Measurements from ENCODE around the gene TMUB1.

The TMUB1 gene, protein sequence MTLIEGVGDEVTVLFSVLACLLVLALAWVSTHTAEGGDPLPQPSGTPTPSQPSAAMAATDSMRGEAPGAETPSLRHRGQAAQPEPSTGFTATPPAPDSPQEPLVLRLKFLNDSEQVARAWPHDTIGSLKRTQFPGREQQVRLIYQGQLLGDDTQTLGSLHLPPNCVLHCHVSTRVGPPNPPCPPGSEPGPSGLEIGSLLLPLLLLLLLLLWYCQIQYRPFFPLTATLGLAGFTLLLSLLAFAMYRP

DNA sequence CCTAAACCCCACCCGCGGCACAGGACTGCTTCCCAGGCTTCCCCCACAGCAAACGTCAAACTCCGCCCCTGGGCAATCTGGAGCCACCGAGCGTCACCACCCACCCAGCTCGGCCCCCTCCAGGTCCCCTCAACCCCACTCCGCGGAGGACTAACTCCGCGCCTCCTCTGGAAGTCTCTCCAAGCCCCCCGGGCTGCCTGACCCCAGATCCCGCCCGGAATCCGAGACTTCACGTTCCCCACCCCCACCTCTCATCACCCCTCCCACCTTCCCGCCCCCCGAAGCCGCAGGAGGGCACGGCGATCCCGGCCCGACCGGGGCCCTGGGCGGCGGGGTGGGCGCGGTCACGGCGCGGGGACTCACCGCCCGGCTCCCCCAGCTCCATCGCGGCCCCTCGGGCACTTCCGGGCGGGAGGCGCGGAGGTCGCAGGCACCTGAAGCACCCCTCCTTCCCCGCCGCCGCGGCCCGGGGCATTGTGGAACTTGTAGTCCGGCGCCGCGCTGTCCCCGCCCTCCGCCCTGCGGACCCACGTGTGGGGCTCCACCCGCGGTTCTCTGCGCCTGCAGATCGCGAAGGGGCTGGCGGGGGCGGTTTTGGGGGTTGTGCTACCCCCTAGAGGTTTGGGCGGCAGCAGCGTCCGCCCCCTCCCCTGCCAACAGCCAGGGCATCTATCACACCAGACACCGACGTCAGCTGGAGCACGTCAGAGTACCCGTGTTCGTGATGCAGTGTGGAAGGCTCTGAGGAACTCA, at the start of gene TMUB1:
TSS of gene TMUB1 (minus strand) at position 423 of the 753 bp plus-strand sequence. CDS start 930 bp downstream, outside the sequence.
- H3K9me3 ChIP-seq (ENCODE audit: insufficient read depth, low read length, severe bottlenecking), result no peaks in the 10 kb centered on the region
- TF ChIP-seq EZH2 (IDR thresholded peaks at IDR 0.05; ENCODE audit: borderline replicate concordance, low read depth, low read length, severe bottlenecking), result no peak
- TF ChIP-seq, protein P1, sequence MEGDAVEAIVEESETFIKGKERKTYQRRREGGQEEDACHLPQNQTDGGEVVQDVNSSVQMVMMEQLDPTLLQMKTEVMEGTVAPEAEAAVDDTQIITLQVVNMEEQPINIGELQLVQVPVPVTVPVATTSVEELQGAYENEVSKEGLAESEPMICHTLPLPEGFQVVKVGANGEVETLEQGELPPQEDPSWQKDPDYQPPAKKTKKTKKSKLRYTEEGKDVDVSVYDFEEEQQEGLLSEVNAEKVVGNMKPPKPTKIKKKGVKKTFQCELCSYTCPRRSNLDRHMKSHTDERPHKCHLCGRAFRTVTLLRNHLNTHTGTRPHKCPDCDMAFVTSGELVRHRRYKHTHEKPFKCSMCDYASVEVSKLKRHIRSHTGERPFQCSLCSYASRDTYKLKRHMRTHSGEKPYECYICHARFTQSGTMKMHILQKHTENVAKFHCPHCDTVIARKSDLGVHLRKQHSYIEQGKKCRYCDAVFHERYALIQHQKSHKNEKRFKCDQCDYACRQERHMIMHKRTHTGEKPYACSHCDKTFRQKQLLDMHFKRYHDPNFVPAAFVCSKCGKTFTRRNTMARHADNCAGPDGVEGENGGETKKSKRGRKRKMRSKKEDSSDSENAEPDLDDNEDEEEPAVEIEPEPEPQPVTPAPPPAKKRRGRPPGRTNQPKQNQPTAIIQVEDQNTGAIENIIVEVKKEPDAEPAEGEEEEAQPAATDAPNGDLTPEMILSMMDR (IDR thresholded peaks at IDR 0.05; ENCODE audit: borderline replicate concordance, extremely low read depth, low read length, poor library complexity, severe bottlenecking), result peak; percentile 9
- H2AFZ ChIP-seq (ENCODE audit: low read depth, low read length), result peak within 1 kb of the TSS; percentile 92
- H3K36me3 ChIP-seq (ENCODE audit: insufficient read depth, low read length), result peaks cover 28% of the 10 kb centered on the region
- H3K27me3 ChIP-seq (ENCODE audit: insufficient read depth, low read length, poor library complexity), result peaks cover 14% of the 10 kb centered on the region
- peak within 1 kb of the TSS; percentile 56 to 93 for H3K4me3 ChIP-seq (ENCODE audit: low read depth in 1 of 2, low read length in 2 of 2)
- H3K79me2 ChIP-seq (ENCODE audit: insufficient read depth, low read length), result peaks cover 56% of the 10 kb centered on the region
- peak within 1 kb of the TSS; percentile 99 for H3K9ac ChIP-seq (ENCODE audit: low read depth, low read length)
- DNase-seq (peak; percentile 82), ATAC-seq (ENCODE audit: insufficient read depth, low read depth) (peak; percentile 66)
- H4K20me1 ChIP-seq (ENCODE audit: insufficient read depth, low read length), result peaks cover 23% of the 10 kb centered on the region
- H3K27ac ChIP-seq (ENCODE audit: low read length), result peak within 1 kb of the TSS; percentile 75
- peaks cover 74% of the 10 kb centered on the region for H3K4me1 ChIP-seq (ENCODE audit: insufficient read depth, low read length)
- H3K4me2 ChIP-seq (ENCODE audit: insufficient read depth, low read length), result peak within 1 kb of the TSS; percentile 97

DNA sequence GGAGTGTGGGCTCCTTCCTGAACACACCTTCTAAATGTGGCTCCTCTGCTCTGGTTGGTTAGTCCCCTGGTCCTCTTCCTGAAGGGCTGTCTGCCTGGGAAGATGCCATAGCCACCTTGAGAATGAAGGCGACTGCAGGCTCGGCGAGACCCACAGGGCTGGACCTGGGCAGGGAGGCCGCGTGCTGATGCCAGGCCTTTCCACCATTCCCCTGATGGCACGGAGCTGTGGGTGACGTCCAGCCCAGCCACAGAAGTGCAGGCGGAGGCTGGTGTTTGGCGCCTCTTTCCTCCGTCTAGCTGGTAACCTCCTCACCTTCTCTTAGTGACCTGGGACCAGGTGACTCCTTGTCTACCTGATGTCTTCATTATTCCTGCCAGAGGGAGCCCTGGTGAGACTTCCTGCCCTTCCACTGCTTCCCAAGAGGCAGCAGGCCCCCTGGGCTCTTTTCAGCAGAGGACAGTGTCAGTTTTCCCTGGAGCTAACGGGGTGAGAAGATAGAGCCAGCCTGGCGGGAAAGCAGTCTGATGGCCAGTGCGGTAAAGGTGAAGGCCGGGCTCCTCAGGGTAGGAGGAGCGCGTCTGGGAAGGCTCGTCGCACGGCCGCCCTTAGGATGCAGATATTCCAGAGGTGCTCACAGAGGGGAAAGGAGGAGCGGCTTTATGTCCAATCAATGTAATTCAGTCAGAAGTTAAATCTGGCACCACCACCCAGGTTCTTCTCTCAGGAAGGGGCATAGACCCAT, 49.3 kb upstream of the TMUB1 start:
- no peak overlapping the region for H3K4me3 ChIP-seq (ENCODE audit: low read depth in 1 of 2, low read length in 2 of 2)
- no peaks in the 10 kb centered on the region for H3K27me3 ChIP-seq (ENCODE audit: insufficient read depth, low read length, poor library complexity)
- H2AFZ ChIP-seq (ENCODE audit: low read depth, low read length), result no peak overlapping the region
- TF ChIP-seq, protein P1 (IDR thresholded peaks at IDR 0.05; ENCODE audit: borderline replicate concordance, extremely low read depth, low read length, poor library complexity, severe bottlenecking), result no peak
- no peak for TF ChIP-seq EZH2 (IDR thresholded peaks at IDR 0.05; ENCODE audit: borderline replicate concordance, low read depth, low read length, severe bottlenecking)
- H3K27ac ChIP-seq (ENCODE audit: low read length), result no peak overlapping the region
- H3K4me1 ChIP-seq (ENCODE audit: insufficient read depth, low read length), result no peaks in the 10 kb centered on the region
- H3K9ac ChIP-seq (ENCODE audit: low read depth, low read length), result no peak overlapping the region
- H4K20me1 ChIP-seq (ENCODE audit: insufficient read depth, low read length), result no peaks in the 10 kb centered on the region; the same call in 1 of the 2 replicates
- H3K4me2 ChIP-seq (ENCODE audit: insufficient read depth, low read length), result no peak overlapping the region
- ATAC-seq (ENCODE audit: insufficient read depth, low read depth) (no peak), DNase-seq (no peak)
- H3K36me3 ChIP-seq (ENCODE audit: insufficient read depth, low read length), result peaks cover 46% of the 10 kb centered on the region
- H3K79me2 ChIP-seq (ENCODE audit: insufficient read depth, low read length), result no peaks in the 10 kb centered on the region
- H3K9me3 ChIP-seq (ENCODE audit: insufficient read depth, low read length, severe bottlenecking), result no peaks in the 10 kb centered on the region

DNA sequence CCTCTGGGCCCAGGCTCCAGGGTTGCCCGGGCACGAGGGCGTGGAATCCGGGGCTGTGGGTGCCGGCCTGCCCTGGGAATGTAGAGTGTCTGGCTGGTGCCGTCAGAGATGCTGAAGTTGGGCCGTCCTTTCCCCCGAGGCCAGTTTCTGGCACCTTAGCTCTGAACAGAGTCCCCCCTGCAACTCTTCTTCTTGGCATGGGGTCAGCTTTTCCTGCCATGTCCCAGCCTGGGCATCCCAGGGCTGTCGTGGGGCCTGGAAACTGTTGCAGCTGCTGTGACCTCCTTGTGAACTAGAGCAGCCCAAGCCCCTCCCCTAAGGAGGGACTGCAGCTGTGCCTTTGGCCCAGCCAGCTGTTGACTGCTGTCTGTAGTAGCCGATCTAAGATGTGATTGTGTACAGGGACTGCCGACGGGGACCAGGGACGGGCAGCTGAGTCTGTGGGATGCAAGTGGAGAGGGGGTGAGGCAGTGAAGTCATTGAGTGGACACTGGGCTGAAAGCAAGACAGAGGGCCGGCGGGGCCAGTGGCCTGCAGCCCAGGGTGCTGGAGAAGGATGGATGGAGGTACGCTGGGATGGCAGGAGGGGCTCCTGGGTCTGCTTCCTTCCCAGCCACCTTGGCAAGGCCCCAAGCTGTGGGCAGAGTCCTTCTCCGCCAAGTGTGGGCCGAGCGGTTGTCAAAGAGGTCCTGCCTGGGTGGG, 48.5 kb upstream of the TMUB1 start:
- Histone ChIP-seq H4K20me1 (ENCODE audit: insufficient read depth, low read length) (no peaks in the 10 kb centered on the region; the same call in 1 of the 2 replicates), H3K4me1 (ENCODE audit: insufficient read depth, low read length) (no peaks in the 10 kb centered on the region), H3K79me2 (ENCODE audit: insufficient read depth, low read length) (no peaks in the 10 kb centered on the region), H3K27ac (ENCODE audit: low read length) (no peak overlapping the region), H3K9me3 (ENCODE audit: insufficient read depth, low read length, severe bottlenecking) (no peaks in the 10 kb centered on the region), H3K36me3 (ENCODE audit: insufficient read depth, low read length) (peaks cover 46% of the 10 kb centered on the region), H3K4me3 (ENCODE audit: low read depth in 1 of 2, low read length in 2 of 2) (no peak overlapping the region), H2AFZ (ENCODE audit: low read depth, low read length) (no peak overlapping the region), H3K4me2 (ENCODE audit: insufficient read depth, low read length) (no peak overlapping the region), H3K9ac (ENCODE audit: low read depth, low read length) (no peak overlapping the region), H3K27me3 (ENCODE audit: insufficient read depth, low read length, poor library complexity) (no peaks in the 10 kb centered on the region)
- no peak for ATAC-seq (ENCODE audit: insufficient read depth, low read depth)
- TF ChIP-seq EZH2 (IDR thresholded peaks at IDR 0.05; ENCODE audit: borderline replicate concordance, low read depth, low read length, severe bottlenecking), result no peak
- TF ChIP-seq, protein P1 (IDR thresholded peaks at IDR 0.05; ENCODE audit: borderline replicate concordance, extremely low read depth, low read length, poor library complexity, severe bottlenecking), result no peak
- no peak for DNase-seq

Measured in DND-41 (cell line).